ENCODE measurements around the gene ZC3H12D.

Gene ZC3H12D

DNA sequence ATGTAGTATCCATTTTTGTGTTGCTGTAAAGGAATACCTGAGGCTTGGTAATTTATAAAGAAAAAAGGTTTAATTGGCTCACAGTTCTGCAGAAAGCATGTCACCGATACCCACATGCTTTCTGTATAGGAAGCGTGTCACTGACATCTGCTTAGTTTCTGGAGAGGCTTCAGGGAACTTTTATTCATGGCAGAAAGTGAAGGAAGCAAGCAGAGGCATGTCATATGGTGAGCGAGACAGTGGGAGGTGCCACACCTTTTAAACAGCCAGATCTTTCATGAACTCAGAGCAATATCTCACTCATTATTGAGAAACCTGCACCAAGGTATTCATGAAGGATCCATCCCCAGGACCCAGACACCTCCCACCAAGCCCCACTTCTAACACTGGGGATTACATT, 81.3 kb downstream of the ZC3H12D start:
- DNase-seq: no peak

DNA sequence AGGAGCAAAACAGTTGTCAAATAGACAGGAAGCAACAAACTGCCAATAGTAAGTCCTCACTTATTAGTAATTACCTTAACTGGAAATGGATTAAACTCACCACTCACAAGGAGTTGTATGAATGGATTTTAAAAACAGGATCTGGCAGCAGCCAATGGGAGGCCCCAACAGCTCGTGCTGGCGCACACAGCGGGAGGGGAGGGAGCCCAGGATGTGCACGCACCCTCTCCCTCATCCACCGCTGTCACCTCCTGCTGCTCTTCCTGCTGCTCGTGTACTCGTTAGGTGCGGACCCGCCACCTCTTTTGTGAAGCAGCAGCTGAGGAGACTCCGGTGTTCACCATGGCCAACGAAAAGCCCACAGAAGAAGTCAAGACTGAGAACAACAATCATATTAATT, 84.8 kb downstream of the ZC3H12D start, which contains the start of gene SUMO4:
Gene SUMO4, plus strand, starts transcription at position 213 of the 400 bp plus-strand sequence. Its CDS starts 130 bp downstream, at position 343.
- DNase-seq: no peak

DNA sequence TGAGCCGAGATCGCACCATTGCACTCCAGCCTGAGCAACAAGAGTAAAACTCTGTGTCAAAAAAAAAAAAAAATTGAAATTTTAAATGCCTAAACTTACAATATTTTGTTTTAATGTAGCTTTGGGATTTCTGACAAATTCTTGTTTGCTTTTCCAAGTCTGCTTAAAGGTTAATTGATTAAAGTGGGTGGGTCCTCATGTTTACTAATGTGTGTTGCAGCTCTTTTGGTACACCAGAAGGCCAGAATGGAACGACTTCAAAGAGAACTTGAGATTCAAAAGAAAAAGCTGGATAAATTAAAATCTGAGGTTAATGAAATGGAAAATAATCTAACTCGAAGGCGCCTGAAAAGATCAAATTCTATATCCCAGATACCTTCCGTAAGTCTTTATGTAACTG, 87.4 kb downstream of the ZC3H12D start:
- no peak for DNase-seq
